GM20000 (cell line): ENCODE results near the gene NRG2.

Source experiments
- DNase-seq: peaks from one replicate; pipeline ENCODE4 v3.0.0; 2012; ENCODE audit warnings: low spot score
- TF ChIP-seq, protein P1 (sequence below): IDR thresholded peaks from 2 replicates; pipeline ENCODE4 v1.5.1; 2012; ENCODE audit warnings: mild to moderate bottlenecking, control low read depth; ENCODE audit errors: extremely low read depth, missing control alignments

The NRG2 gene

GRCh38 chr5:140000332-140000731 is 42.8 kb downstream of the NRG2 start:
- TF ChIP-seq, protein P1, sequence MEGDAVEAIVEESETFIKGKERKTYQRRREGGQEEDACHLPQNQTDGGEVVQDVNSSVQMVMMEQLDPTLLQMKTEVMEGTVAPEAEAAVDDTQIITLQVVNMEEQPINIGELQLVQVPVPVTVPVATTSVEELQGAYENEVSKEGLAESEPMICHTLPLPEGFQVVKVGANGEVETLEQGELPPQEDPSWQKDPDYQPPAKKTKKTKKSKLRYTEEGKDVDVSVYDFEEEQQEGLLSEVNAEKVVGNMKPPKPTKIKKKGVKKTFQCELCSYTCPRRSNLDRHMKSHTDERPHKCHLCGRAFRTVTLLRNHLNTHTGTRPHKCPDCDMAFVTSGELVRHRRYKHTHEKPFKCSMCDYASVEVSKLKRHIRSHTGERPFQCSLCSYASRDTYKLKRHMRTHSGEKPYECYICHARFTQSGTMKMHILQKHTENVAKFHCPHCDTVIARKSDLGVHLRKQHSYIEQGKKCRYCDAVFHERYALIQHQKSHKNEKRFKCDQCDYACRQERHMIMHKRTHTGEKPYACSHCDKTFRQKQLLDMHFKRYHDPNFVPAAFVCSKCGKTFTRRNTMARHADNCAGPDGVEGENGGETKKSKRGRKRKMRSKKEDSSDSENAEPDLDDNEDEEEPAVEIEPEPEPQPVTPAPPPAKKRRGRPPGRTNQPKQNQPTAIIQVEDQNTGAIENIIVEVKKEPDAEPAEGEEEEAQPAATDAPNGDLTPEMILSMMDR = no peak
- no peak for DNase-seq

GRCh38 chr5:139998837-139999236 is 44.3 kb downstream of the NRG2 start:
- TF ChIP-seq, protein P1 = no peak
- no peak for DNase-seq

DNA sequence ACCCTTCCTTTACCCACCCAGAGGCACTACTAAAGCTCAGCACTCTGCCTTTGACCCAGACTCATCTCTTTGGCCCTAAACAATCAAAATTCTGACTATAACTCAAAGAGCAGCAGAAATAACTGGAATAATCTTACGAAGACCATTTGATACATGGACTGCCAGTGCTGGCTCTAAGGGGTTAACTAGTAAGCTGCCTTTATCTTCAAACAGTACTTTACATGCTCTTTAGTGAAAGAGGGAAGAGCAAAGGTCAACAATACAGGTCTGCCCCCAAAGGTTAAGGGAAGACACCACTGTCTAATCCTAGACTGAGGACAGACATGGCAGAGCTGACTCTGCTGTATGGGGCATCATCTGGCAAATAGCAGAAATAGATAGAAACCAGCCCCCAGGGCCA is 45.8 kb downstream of the NRG2 start:
- DNase-seq = no peak
- TF ChIP-seq, protein P1 = no peak

DNA sequence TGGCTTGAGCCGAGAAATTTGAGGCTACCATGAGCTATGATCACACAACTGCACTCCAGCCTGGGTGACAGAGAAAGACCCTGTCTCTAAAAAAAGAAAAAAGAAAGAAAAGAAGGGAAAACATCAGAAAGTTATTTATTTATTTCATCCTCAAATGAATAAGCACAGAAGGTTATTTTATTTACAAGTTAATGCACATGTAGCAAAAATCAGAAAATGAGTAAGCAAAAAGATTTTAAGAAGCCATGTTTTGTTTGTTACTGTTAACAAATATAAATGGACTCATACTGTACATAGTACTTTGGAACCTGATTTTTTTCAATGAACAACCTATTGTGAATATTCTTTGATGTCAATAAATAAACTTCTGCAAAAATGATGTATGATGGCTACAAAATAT is 47.2 kb downstream of the NRG2 start:
- no peak for DNase-seq

DNA sequence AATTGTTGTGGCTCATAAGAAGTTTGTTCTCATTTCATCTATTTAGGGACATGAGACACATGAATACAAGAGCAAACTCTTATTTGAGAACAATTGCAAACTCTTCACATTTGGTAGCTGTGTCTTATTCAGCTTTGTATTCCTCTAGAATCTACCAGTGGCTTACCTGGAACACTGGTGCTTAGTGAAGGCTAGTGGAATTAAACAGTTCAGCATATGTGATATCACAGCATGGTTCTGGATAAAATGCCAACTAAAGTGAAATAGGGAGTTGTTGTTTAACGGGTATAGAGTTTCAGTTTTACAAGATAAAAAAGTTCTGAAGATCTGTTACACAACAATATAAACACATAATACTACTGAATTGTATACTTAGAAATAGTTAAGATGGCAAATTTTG is 48.9 kb downstream of the NRG2 start:
- no peak for DNase-seq
- TF ChIP-seq, protein P1 = no peak

More for the DNA sequence above, 47.2 kb downstream of the NRG2 start:
- TF ChIP-seq, protein P1 = no peak

- no peak for DNase-seq
- TF ChIP-seq, protein P1 = no peak
Measured at GRCh38 chr5:139985733-139986132, 57.4 kb downstream of the NRG2 start.

- DNase-seq = no peak
- TF ChIP-seq, protein P1 = no peak
Measured at GRCh38 chr5:139985290-139985689, 57.8 kb downstream of the NRG2 start.
